Mucosa of rectum (tissue), 2 donors: ENCODE measurements around the gene MRNIP.

ENCODE experiments used
- H3K27ac ChIP-seq, 2 donors: one replicate each; pipeline ENCODE4 v1.7.0; 2013; ENCODE audit warnings: inconsistent platforms in 2 of 2, low read depth in 2 of 2, low read length in 2 of 2
- H3K27me3 ChIP-seq, 2 donors: one replicate each; pipeline ENCODE4 v1.7.0; 2013; ENCODE audit warnings: low read length in 2 of 2; ENCODE audit not compliant: control insufficient read depth in 2 of 2, insufficient read depth in 2 of 2
- H3K36me3 ChIP-seq, 2 donors: one replicate each; pipeline ENCODE4 v1.7.0; 2013; ENCODE audit warnings: low read length in 2 of 2; ENCODE audit not compliant: control insufficient read depth in 2 of 2, insufficient read depth in 2 of 2
- H3K4me1 ChIP-seq, 2 donors: one replicate each; pipeline ENCODE4 v1.7.0; 2013; ENCODE audit warnings: low read length in 2 of 2, mild to moderate bottlenecking in 1 of 2; ENCODE audit not compliant: control insufficient read depth in 2 of 2, insufficient read depth in 2 of 2
- H3K4me3 ChIP-seq, 2 donors: one replicate each; pipeline ENCODE4 v1.7.0; 2013; ENCODE audit warnings: low read length in 2 of 2
- H3K9ac ChIP-seq, 2 donors: one replicate each; pipeline ENCODE4 v1.7.0; 2013; ENCODE audit warnings: low read length in 2 of 2, low read depth in 1 of 2, mild to moderate bottlenecking in 1 of 2
- H3K9me3 ChIP-seq, 2 donors: one replicate each; pipeline ENCODE4 v1.7.0; 2013; ENCODE audit warnings: low read length in 2 of 2; ENCODE audit not compliant: control insufficient read depth in 2 of 2
- donor health status: healthy.
- donor health status: Normal muscosa, but diverticular disease.

Gene MRNIP

GRCh38 chr5:179817890-179818745 lies 40.5 kb downstream of the MRNIP start:
- Histone ChIP-seq H3K4me1 (peaks cover 37 to 39% of the 10 kb centered on the region in 2 donors), H3K27ac (peak overlapping the region; percentile 98 to 99), H3K27me3 (no peaks in the 10 kb centered on the region), H3K9me3 (no peaks in the 10 kb centered on the region), H3K4me3 (peak overlapping the region; percentile 67 to 87), H3K36me3 (peaks cover 5 to 10% of the 10 kb centered on the region in 2 donors), H3K9ac (peak overlapping the region; percentile 70 to 98)

- H3K4me1 ChIP-seq: peaks cover 30 to 34% of the 10 kb centered on the region in 2 donors
- peak overlapping the region in 1 of 2 donors; percentile 43 for H3K27ac ChIP-seq
- peak overlapping the region in 1 of 2 donors; percentile 64 for H3K9ac ChIP-seq
- no peaks in the 10 kb centered on the region for H3K9me3 ChIP-seq
- H3K4me3 ChIP-seq: peak overlapping the region; percentile 49 to 56
- H3K36me3 ChIP-seq: peaks cover 0 to 4% of the 10 kb centered on the region in 2 donors
- no peaks in the 10 kb centered on the region for H3K27me3 ChIP-seq
Measured at GRCh38 chr5:179817470-179817840, 41.2 kb downstream of the MRNIP start.

GRCh38 chr5:179816796-179817469 lies 41.7 kb downstream of the MRNIP start:
- H3K27me3 ChIP-seq: no peaks in the 10 kb centered on the region
- peak overlapping the region in 1 of 2 donors; percentile 43 for H3K27ac ChIP-seq
- H3K9me3 ChIP-seq: no peaks in the 10 kb centered on the region
- peak overlapping the region in 1 of 2 donors; percentile 64 for H3K9ac ChIP-seq
- H3K36me3 ChIP-seq: peaks cover 0 to 2% of the 10 kb centered on the region in 2 donors
- peaks cover 25 to 29% of the 10 kb centered on the region in 2 donors for H3K4me1 ChIP-seq
- H3K4me3 ChIP-seq: peak overlapping the region; percentile 49 to 56

GRCh38 chr5:179816401-179816795 lies 42.2 kb downstream of the MRNIP start:
- no peaks in the 10 kb centered on the region for H3K27me3 ChIP-seq
- peak overlapping the region in 1 of 2 donors; percentile 49 for H3K4me3 ChIP-seq
- H3K27ac ChIP-seq: no peak overlapping the region
- H3K36me3 ChIP-seq: peaks cover 0 to 2% of the 10 kb centered on the region in 2 donors
- H3K4me1 ChIP-seq: peaks cover 23 to 26% of the 10 kb centered on the region in 2 donors
- H3K9me3 ChIP-seq: no peaks in the 10 kb centered on the region
- peak overlapping the region in 1 of 2 donors; percentile 64 for H3K9ac ChIP-seq

- Histone ChIP-seq H3K27ac (no peak overlapping the region), H3K4me1 (peaks cover 23 to 26% of the 10 kb centered on the region in 2 donors), H3K27me3 (no peaks in the 10 kb centered on the region), H3K9me3 (no peaks in the 10 kb centered on the region), H3K36me3 (peaks cover 0 to 2% of the 10 kb centered on the region in 2 donors), H3K4me3 (no peak overlapping the region), H3K9ac (no peak overlapping the region)
Measured at GRCh38 chr5:179815491-179816249, 42.9 kb downstream of the MRNIP start.

GRCh38 chr5:179814090-179814489 lies 44.5 kb downstream of the MRNIP start:
- no peaks in the 10 kb centered on the region for H3K9me3 ChIP-seq
- H3K27me3 ChIP-seq: no peaks in the 10 kb centered on the region
- no peak overlapping the region for H3K4me3 ChIP-seq
- peaks cover 0 to 2% of the 10 kb centered on the region in 2 donors for H3K36me3 ChIP-seq
- H3K9ac ChIP-seq: no peak overlapping the region
- H3K27ac ChIP-seq: no peak overlapping the region
- H3K4me1 ChIP-seq: peaks cover 10 to 13% of the 10 kb centered on the region in 2 donors

GRCh38 chr5:179812997-179813607 lies 45.5 kb downstream of the MRNIP start:
- Histone ChIP-seq H3K36me3 (peaks cover 0 to 2% of the 10 kb centered on the region in 2 donors), H3K4me3 (no peak overlapping the region), H3K9me3 (no peaks in the 10 kb centered on the region), H3K4me1 (peaks cover 2 to 5% of the 10 kb centered on the region in 2 donors), H3K27me3 (no peaks in the 10 kb centered on the region), H3K9ac (no peak overlapping the region), H3K27ac (no peak overlapping the region)

GRCh38 chr5:179812135-179812825 lies 46.3 kb downstream of the MRNIP start:
- Histone ChIP-seq H3K9me3 (no peaks in the 10 kb centered on the region), H3K9ac (no peak overlapping the region), H3K36me3 (peaks cover 0 to 2% of the 10 kb centered on the region in 2 donors), H3K4me1 (peaks cover 0 to 6% of the 10 kb centered on the region in 2 donors), H3K27me3 (no peaks in the 10 kb centered on the region), H3K4me3 (no peak overlapping the region), H3K27ac (no peak overlapping the region)
